Psoas muscle (tissue), 8 donors: ENCODE measurements around the gene PTBP3. TPM values are rescaled to one million over a fixed set of nuclear protein-coding genes. Genes with fewer than 3 reads are reported as not detected.
"Not testable (repeated sequence)": the region's sequence is repeated elsewhere in the genome, so short reads cannot be mapped to it uniquely, and the experiment has no call there.

ENCODE experiments used
- ATAC-seq, 4 donors: fragments of 200-7000 bp; cut with Tn5 transposase; one replicate each; pipeline ENCODE4 v1.9.1; 2020; ENCODE audit warnings: moderate library complexity in 3 of 4, mild to moderate bottlenecking in 2 of 4
- DNase-seq, 2 donors: peaks; one replicate each; pipeline ENCODE4 v3.0.0-alpha.2; 2020
- H3K27ac ChIP-seq: fragments of 200-600 bp; one replicate; pipeline ENCODE4 v1.8.0; 2022
- H3K27me3 ChIP-seq, 3 donors: fragments of 200-600 bp in 1 of 3; one replicate each; pipeline versions ENCODE4 v1.6.1 to v1.8.0; 2013 to 2022; ENCODE audit warnings: low read length in 2 of 3, mild to moderate bottlenecking in 2 of 3, moderate library complexity in 1 of 3; ENCODE audit not compliant: insufficient read depth in 3 of 3
- H3K36me3 ChIP-seq, 2 donors: fragments of 200-600 bp in 1 of 2; one replicate each; pipeline versions ENCODE4 v1.6.1 to v1.8.0; 2013 to 2022; ENCODE audit warnings: low read depth in 1 of 2, mild to moderate bottlenecking in 1 of 2, moderate library complexity in 1 of 2; ENCODE audit not compliant: insufficient read depth in 1 of 2
- H3K4me1 ChIP-seq: fragments of 200-600 bp; one replicate; pipeline ENCODE4 v1.8.0; 2022
- H3K4me3 ChIP-seq: fragments of 200-600 bp; one replicate; pipeline ENCODE4 v1.8.0; 2022; ENCODE audit warnings: mild to moderate bottlenecking
- H3K9me3 ChIP-seq: fragments of 200-600 bp; one replicate; pipeline ENCODE4 v1.8.0; 2022
- CTCF ChIP-seq: fragments of 200-600 bp; IDR thresholded peaks from one replicate; pipeline ENCODE4 v1.8.0; 2022; ENCODE audit warnings: antibody characterized with exemption
- WGBS, 3 donors: extraction: QIAGEN DNeasy Blood & Tissue Kit; methylation state at CpG; one replicate each; pipeline versions ENCODE4 v1.1.6 to v1.1.7; 2013; 5-methylcytosine and 5-hydroxymethylcytosine counted together
- intact Hi-C, 2 donors: fragments of 100-400 bp; cut with DNase I; formaldehyde crosslinking; loops; one replicate each; pipeline versions ENCODE4 v1.11.0 to v1.14.2; 2022
- polyA plus RNA-seq, 3 donors: library from polyadenylated mRNA; stranded (reverse); fragments of 200-250 nt; gene quantifications; one replicate each; pipeline ENCODE4 v1.2.3, GENCODE V29; 2013
- total RNA-seq, 4 donors: library from RNA; stranded (reverse); fragmentation: NEBNext Ultra II Directional in 2 of 4; extraction: Animal tissue kit (Norgen Biotek cat#: 25700) in 2 of 4; gene quantifications; one replicate each; pipeline versions ENCODE4 v1.2.1 to v1.2.4, GENCODE V29; 2021 to 2023
- donor health status: healthy with polysubstance abuse.
- donor health status: DM: no; HTN: no; CAD: no; lungs with moderate emphysema.
- donor health status: Bipolar disorder and iron deficiency.
- donor health status: healthy.
- donor health status: DM: yes; HTN: yes; CAD: no.
- donor health status: DM: no; HTN: no; CAD: no.
- donor health status: DM: no; HTN: no; CAD: no.
- donor health status: DM: yes; HTN: yes; CAD: no.

The PTBP3 gene
- total and polyA plus RNA-seq, 7 donors = 2.8 to 26.9 (median 9.1) TPM

- H3K4me1 ChIP-seq = no peaks in the 10 kb centered on the region
- no peaks in the 10 kb centered on the region for H3K36me3 ChIP-seq
- whole genome bisulfite sequencing, 3 donors = 96 to 99% (median 96%) methylated on average over 1 of the region's 1 CpG
- no peak for TF ChIP-seq CTCF
- no peak overlapping the region for H3K4me3 ChIP-seq
- H3K27ac ChIP-seq = no peak overlapping the region
- DNase-seq (no peak), ATAC-seq (no peak)
- no peaks in the 10 kb centered on the region for H3K9me3 ChIP-seq
- intact Hi-C loops = no loop called here
- H3K27me3 ChIP-seq = no peaks in the 10 kb centered on the region
These were observed 58.8 kb downstream of the PTBP3 start for GRCh38 chr9:112274600-112274999.

GRCh38 chr9:112273876-112274275 is 59.5 kb downstream of the PTBP3 start:
- no peak for ATAC-seq
- 23 to 28% (median 27%) methylated on average over 3 of the region's 3 CpGs for WGBS, 3 donors

GRCh38 chr9:112271466-112272098 is 61.8 kb downstream of the PTBP3 start:
- no peak for ATAC-seq
- TF ChIP-seq CTCF = no peak

More at GRCh38 chr9:112273876-112274275, 59.5 kb downstream of the PTBP3 start:
- DNase-seq = no peak
- Histone ChIP-seq H3K9me3 (no peaks in the 10 kb centered on the region), H3K4me3 (no peak overlapping the region), H3K27ac (no peak overlapping the region), H3K36me3 (no peaks in the 10 kb centered on the region), H3K4me1 (no peaks in the 10 kb centered on the region), H3K27me3 (no peaks in the 10 kb centered on the region)
- intact Hi-C loops = no loop called here
- no peak for TF ChIP-seq CTCF

GRCh38 chr9:112268413-112268812 is 65.0 kb downstream of the PTBP3 start:
- DNase-seq (no peak), ATAC-seq (no peak)
- no peak overlapping the region for H3K27ac ChIP-seq
- no peaks in the 10 kb centered on the region for H3K9me3 ChIP-seq
- no peak overlapping the region for H3K4me3 ChIP-seq
- H3K4me1 ChIP-seq = no peaks in the 10 kb centered on the region
- 87 to 95% (median 92%) methylated on average over 5 of the region's 5 CpGs for WGBS, 3 donors
- H3K27me3 ChIP-seq = no peaks in the 10 kb centered on the region
- intact Hi-C loops = loop anchor here in 1 of 2 donors (10.0 kb wide), 1 partner anchor 46 kb away; no protein-coding TSS in a partner anchor
- H3K36me3 ChIP-seq = peaks cover 0 to 4% of the 10 kb centered on the region in 2 donors
- no peak for TF ChIP-seq CTCF

More at GRCh38 chr9:112271466-112272098, 61.8 kb downstream of the PTBP3 start:
- no peak overlapping the region for H3K4me3 ChIP-seq
- H3K27me3 ChIP-seq = no peaks in the 10 kb centered on the region
- H3K4me1 ChIP-seq = no peaks in the 10 kb centered on the region
- intact Hi-C loops = no loop called here
- no peak for DNase-seq
- no peaks in the 10 kb centered on the region for H3K9me3 ChIP-seq
- no peak overlapping the region for H3K27ac ChIP-seq
- H3K36me3 ChIP-seq = peaks cover 0 to 4% of the 10 kb centered on the region in 2 donors
- WGBS, 3 donors = 95 to 99% (median 97%) methylated on average over 2 of the region's 2 CpGs

- H3K9me3 ChIP-seq, H3K27ac ChIP-seq, H3K4me1 ChIP-seq, DNase-seq, H3K27me3 ChIP-seq, H3K36me3 ChIP-seq, ATAC-seq, H3K4me3 ChIP-seq: not testable (repeated sequence)
- WGBS, 3 donors = 97 to 98% (median 97%) methylated on average over 16 of the region's 16 CpGs
- intact Hi-C loops = loop anchor here in 1 of 2 donors (10.0 kb wide), 1 partner anchor 48 kb away; no protein-coding TSS in a partner anchor
These were observed 66.3 kb downstream of the PTBP3 start for GRCh38 chr9:112267086-112267485.
